Stimulated activated effector memory CD8-positive, alpha-beta T cell treated with anti-CD3 and anti-CD28 coated beads, Interleukin-12 subunit alpha, Interleukin-12 subunit beta, amount 100 ng/mL, for 72 hours (primary cell): ENCODE data around the gene ZNF511.

ENCODE experiments used
- ATAC-seq: fragments of 150-1000 bp; cut with Tn5 transposase; 2 replicates; pipeline ENCODE4 v1.10.0; 2021
- DNase-seq, 2 donors: peaks; one replicate each; pipeline ENCODE4 v3.0.0; 2021 to 2022; ENCODE audit warnings: low spot score in 2 of 2
- H3K27ac Mint-ChIP-seq: one replicate; pipeline ENCODE4 v1.8.0; 2022; ENCODE audit warnings: mild to moderate bottlenecking, mixed read lengths
- H3K36me3 Mint-ChIP-seq: one replicate; pipeline ENCODE4 v1.8.0; 2022; ENCODE audit warnings: mild to moderate bottlenecking, mixed read lengths
- H3K4me1 Mint-ChIP-seq: one replicate; pipeline ENCODE4 v1.8.0; 2022; ENCODE audit warnings: mixed read lengths
- H3K4me3 Mint-ChIP-seq: one replicate; pipeline ENCODE4 v1.8.0; 2022; ENCODE audit warnings: mild to moderate bottlenecking, mixed read lengths
- H3K9me3 Mint-ChIP-seq: one replicate; pipeline ENCODE4 v1.8.0; 2022; ENCODE audit warnings: mixed read lengths

Gene ZNF511

DNA sequence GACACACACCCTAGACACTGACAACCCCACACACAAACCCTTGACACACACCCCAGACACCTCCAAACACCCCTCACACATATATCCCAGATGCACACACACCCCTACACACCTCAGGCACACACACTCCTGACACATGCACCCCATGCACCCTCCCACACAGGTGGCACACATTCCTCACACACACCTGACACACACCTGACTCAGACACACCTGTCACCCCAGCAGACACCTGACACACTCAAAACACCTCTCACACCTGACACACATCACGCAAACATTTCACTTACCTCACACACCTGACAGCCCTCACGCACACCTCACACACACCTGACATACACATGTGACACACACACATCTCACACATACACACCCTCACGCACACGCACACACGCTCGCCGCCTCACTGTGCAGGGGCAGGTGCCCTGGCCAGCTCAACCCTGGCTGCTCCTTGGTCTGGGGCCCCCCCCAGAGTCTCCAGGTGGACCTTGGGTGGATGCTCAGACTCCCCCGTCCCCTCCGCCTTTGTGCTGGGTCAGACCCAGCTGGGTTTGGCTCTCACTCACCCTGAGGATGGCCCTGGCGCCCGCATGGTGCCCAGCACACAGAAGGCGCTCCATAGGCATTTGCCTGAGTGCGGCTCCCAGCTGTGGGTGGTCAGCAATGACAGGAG lies 31.1 kb downstream of the ZNF511 start:
- Mint-ChIP-seq H3K4me1 (peaks cover 2% of the 10 kb centered on the region), H3K27ac (no peak overlapping the region), H3K9me3 (no peaks in the 10 kb centered on the region), H3K4me3 (no peak overlapping the region), H3K36me3 (no peaks in the 10 kb centered on the region)
- ATAC-seq: no peak
- DNase-seq: no peak

DNA sequence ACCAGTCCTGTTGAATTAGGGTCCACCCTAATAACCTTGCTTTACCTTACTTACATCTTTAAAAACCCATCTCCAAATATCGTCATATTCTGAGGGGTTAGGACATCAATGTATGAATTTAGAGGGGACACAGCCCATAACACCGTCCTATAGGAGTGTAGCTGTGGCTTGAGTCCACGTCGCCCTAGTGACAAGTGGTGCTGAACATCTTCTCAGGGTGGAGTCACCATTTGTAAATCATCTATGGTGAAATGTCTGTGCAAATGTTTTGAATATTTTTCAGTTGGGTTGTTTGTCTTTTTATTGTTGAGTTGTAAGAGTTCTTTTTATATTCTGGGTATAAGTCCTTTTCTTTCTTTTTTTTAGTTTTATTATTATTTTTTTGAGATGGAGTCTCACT lies 33.3 kb downstream of the ZNF511 start:
- no peak for DNase-seq
- ATAC-seq: no peak
- Mint-ChIP-seq H3K36me3 (no peaks in the 10 kb centered on the region), H3K4me1 (no peaks in the 10 kb centered on the region), H3K27ac (no peak overlapping the region), H3K9me3 (no peaks in the 10 kb centered on the region), H3K4me3 (no peak overlapping the region)

DNA sequence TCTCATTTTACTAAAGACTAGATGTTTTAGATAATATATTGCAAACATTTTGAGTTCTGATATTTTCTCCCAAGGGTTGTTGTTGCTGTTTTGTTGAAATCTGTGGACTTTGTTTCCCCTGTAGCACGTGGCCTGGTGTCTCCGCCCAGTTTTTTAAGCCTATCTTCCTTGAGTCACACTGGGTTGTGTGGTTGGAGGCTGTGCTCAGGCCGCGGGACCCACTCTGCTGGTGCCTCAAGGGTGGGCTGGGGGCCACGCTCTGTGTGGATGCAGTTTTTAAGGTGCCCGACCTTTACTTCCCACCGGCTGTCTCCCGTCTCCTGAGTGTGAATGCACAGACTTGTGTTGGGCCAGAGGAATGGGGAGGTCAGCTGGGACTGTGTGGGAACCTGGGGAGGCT lies 34.2 kb downstream of the ZNF511 start:
- H3K9me3 Mint-ChIP-seq: no peaks in the 10 kb centered on the region
- H3K27ac Mint-ChIP-seq: no peak overlapping the region
- DNase-seq (no peak), ATAC-seq (no peak)
- H3K4me1 Mint-ChIP-seq: no peaks in the 10 kb centered on the region
- H3K36me3 Mint-ChIP-seq: no peaks in the 10 kb centered on the region
- no peak overlapping the region for H3K4me3 Mint-ChIP-seq

DNA sequence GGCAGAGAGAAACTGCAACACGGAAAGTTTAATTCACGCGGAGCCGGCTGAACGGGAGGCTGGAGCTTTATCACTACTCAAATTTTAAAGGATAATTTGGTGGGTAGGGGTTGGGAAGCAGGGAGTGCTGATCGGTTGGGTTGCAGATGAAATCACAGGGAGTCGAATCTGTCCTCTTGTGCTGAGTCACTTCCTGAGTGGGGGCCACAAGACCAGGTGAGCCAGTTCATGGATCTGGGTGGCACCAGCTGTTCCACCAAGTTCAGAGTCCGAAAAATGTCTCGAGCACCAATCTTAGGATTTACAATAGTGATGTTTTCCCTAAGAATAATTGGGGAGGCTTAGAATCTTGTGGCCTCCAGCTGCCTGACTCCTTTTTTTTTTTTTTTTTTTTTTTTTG lies 34.8 kb downstream of the ZNF511 start:
- H3K4me3 Mint-ChIP-seq: no peak overlapping the region
- H3K4me1 Mint-ChIP-seq: no peaks in the 10 kb centered on the region
- no peak overlapping the region for H3K27ac Mint-ChIP-seq
- no peaks in the 10 kb centered on the region for H3K9me3 Mint-ChIP-seq
- no peaks in the 10 kb centered on the region for H3K36me3 Mint-ChIP-seq
- ATAC-seq (no peak), DNase-seq (no peak)

DNA sequence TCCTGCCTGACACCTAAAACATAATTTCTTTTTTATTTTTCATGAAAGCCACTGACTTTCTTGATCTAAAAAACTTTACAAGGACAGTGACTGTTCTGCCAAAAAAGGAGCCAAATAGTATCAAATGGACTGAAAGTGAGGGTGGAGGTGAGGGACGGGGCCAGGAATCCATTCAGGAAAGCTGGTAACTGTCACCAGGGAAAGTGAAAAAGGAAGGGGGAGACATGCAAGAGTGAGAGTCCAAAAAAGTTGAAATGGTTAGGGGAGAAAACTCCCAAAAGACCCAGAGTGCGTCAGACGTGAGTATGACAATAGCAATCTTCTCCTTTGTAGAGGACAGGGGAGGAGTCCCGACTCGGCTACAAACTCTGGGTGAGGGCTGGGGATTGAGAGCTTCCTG lies 35.5 kb downstream of the ZNF511 start:
- no peak overlapping the region for H3K27ac Mint-ChIP-seq
- ATAC-seq: no peak
- no peak overlapping the region for H3K4me3 Mint-ChIP-seq
- no peak for DNase-seq
- H3K9me3 Mint-ChIP-seq: no peaks in the 10 kb centered on the region
- H3K4me1 Mint-ChIP-seq: peaks cover 6% of the 10 kb centered on the region
- H3K36me3 Mint-ChIP-seq: peaks cover 3% of the 10 kb centered on the region

DNA sequence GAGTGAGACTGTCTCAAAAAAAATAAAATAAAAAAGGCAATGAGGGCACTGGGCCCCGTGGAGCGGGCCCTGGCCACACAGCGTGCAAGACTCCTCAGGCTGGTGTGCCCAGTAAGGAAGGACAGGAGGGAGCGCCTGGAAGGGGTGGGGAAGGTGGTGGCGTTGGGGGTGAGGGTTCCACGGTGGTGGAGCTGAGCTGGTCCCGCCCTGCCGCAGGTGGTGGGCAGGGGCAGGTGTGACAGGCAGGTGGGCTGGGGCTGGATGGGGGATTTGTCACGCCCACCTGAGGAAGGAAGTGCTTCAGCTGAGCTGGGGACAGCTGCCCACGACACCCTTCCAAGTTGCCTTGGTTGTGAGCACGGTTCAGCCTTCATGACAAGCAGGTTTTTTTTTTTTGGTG lies 37.7 kb downstream of the ZNF511 start:
- Mint-ChIP-seq H3K36me3 (peaks cover 7% of the 10 kb centered on the region), H3K27ac (no peak overlapping the region), H3K4me1 (peaks cover 9% of the 10 kb centered on the region), H3K4me3 (no peak overlapping the region), H3K9me3 (no peaks in the 10 kb centered on the region)
- no peak for ATAC-seq
- no peak for DNase-seq

DNA sequence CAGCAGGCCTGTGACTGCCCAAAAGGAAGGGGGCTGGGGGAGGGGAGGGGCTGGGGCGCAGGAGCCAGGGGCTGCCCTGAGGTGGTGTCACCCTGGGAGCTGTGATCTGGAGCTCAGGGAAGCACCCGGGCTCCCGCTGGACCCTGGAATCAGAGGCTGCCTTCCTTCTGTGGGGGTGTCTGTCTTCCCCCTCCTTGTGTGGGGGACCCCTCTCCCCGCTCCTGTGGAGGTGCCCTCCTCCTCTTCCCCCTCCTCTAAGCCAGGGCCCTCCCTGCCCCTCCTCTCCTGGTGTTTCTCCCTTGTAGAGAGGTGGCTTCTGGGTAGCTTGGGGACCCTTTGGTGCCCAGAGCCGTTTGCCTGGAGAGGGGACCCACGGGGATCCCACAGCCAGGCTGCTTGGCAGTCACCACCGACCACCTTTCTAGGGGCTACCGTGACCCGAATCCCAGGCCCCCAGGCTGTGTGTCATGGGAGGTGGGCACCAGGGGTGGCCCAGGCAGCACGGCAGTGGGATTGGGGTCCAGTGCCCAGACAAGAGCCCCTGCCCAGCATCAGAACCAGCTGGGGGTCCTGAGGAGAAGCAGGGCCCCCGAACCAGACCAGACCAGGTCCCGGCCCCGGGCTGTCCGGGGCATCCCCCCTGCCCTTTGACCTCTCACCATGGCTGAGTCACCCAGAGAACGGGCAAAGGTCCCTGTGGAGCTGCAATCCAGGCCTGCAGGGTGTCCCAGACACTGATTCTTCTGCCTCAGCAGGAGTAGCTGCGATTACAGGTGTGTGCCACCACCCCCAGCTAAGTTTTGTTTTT lies 39.2 kb downstream of the ZNF511 start:
- peaks cover 9% of the 10 kb centered on the region for H3K4me1 Mint-ChIP-seq
- no peak for DNase-seq
- H3K27ac Mint-ChIP-seq: no peak overlapping the region
- peaks cover 7% of the 10 kb centered on the region for H3K36me3 Mint-ChIP-seq
- no peaks in the 10 kb centered on the region for H3K9me3 Mint-ChIP-seq
- no peak for ATAC-seq
- H3K4me3 Mint-ChIP-seq: no peak overlapping the region

DNA sequence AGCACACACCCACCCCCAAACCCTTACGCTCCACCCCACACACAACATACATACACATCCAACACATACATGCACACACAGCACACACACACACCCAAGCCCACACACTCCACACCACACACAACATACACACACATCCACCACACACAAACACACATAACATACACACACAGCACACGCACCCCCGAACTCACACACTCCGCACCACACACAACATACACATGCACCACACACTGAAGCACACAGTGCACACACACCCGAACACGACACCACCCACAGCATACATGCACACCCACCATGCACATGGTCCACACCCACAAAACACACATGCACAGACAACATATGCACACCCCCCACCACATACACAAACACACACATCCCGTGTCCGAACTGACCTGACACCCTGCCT lies 40.5 kb downstream of the ZNF511 start:
- Mint-ChIP-seq H3K4me3 (no peak overlapping the region), H3K27ac (no peak overlapping the region)

DNA sequence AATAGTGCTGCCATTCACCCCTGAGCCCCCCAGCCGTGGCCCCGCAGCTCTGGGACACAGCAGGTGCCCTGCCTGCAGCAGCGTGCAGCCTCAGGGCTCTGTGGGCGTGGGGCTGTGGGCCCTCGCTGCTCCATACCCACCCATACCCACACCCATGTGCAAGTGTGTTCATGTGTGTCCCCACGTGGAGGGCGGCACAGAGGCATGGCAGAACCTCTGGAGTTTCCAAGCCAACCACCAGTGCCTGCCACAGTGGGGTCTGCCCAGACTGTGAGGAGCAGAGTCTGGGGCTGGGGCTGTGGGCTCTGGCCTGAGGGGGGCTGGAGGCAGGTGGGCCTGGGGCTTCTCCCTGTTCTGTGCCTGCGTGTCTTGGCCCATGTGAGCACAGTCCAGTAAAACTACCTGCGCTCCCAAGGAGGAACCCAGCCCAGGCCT lies 40.9 kb downstream of the ZNF511 start:
- H3K9me3 Mint-ChIP-seq: no peaks in the 10 kb centered on the region
- no peak for ATAC-seq
- H3K36me3 Mint-ChIP-seq: peaks cover 7% of the 10 kb centered on the region
- H3K4me3 Mint-ChIP-seq: no peak overlapping the region
- H3K27ac Mint-ChIP-seq: no peak overlapping the region
- DNase-seq: no peak
- peaks cover 9% of the 10 kb centered on the region for H3K4me1 Mint-ChIP-seq

More for the DNA sequence above, 40.5 kb downstream of the ZNF511 start:
- ATAC-seq (no peak), DNase-seq (no peak)
- Mint-ChIP-seq H3K9me3 (no peaks in the 10 kb centered on the region), H3K4me1 (peaks cover 9% of the 10 kb centered on the region), H3K36me3 (peaks cover 7% of the 10 kb centered on the region)

DNA sequence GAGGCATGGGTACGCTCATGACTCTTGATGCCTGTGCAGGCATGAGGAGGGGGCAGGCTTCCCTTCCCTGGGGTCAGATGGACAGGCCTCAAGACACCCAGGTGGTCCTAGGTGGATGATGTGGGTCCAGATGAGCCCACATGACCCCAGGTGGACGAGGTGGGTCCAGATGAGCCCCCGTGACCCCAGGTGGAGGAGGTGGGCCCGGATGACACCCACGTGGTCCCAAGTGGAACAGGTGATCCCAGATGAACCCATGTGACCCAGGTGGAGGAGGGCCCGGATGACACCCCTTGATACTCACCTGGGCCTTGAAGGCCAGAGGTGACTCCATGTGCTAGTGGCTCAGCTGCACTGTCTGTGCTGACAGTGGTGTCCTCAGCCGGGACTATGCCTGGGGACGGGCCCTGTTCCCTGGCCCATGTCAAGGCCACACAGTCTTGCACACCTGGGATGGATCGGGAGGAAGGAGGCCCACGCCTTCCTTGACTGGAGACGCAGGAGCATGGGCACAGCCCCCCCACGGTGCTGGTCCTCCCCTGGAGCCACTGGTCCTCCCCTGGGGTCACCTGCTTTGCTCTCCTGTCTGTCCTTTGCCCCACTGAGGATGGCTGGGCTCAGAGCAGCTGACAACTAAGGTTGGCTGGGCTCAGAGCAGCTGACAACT lies 41.7 kb downstream of the ZNF511 start:
- ATAC-seq (no peak), DNase-seq (no peak)
- Mint-ChIP-seq H3K27ac (no peak overlapping the region), H3K9me3 (no peaks in the 10 kb centered on the region), H3K36me3 (peaks cover 7% of the 10 kb centered on the region), H3K4me3 (no peak overlapping the region), H3K4me1 (peaks cover 9% of the 10 kb centered on the region)

DNA sequence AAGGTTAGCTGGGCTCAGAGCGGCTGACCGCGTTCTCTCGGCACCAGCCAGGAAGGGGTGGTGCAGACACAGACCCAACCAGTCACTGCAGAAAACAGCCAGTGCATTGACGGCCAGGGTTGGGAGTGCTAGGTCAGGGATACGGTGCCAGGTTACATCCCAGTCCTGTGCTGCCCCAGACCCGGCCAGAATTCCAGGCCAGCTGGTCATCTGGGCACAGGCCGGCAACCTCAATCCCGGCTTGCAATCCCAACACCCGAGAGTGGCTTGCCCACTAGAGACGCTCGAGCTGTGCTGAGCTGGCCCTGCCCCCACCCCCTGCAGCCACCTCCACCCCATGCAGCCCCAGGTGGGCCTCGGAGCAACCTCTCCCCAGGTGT lies 42.2 kb downstream of the ZNF511 start:
- Mint-ChIP-seq H3K4me3 (no peak overlapping the region), H3K27ac (no peak overlapping the region), H3K4me1 (peaks cover 11% of the 10 kb centered on the region), H3K9me3 (no peaks in the 10 kb centered on the region), H3K36me3 (peaks cover 7% of the 10 kb centered on the region)
- no peak for ATAC-seq
- DNase-seq: no peak

DNA sequence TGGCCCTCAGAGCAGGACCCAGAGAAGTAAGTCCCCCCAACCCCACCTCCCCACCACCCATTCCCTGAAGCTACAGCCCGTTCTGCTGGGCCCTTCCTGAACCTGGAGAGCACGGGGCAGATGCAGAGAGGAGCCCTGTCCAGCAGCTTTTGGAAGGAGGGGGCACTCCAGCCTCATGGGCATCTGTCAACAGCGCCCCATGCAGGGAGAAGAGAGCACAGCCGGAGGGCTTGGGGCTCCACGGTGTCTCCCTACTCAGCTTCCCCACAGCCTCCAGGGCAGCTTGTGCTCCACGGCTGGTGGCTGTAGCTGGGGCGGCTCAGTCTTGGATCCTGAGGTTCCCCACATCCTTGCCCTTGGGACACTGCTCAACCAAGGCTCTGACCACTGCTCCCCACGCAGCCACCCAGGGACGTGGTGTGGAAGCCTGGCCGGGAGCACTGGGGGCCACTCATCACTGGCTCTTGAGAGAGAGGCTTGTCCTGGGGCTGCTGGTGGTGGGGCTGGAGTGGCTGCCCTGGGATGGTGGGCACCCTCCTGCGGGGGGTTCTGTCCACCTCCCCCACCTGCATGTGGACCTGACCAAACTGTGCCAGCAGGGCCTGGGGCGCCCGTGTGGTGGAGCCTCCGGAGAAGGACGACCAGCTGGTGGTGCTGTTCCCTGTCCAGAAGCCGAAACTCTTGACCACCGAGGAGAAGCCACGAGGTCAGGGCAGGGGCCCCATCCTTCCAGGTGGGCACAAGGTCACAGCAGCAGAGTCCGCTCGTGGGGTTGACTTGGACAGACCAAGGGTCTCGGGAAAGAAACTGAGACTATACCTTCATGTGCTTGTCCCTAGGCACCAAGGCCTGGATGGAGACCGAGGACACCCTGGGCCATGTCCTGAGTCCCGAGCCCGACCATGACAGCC lies 42.9 kb downstream of the ZNF511 start:
- DNase-seq (no peak), ATAC-seq (no peak)
- Mint-ChIP-seq H3K9me3 (no peaks in the 10 kb centered on the region), H3K27ac (no peak overlapping the region), H3K36me3 (peaks cover 7% of the 10 kb centered on the region), H3K4me3 (no peak overlapping the region), H3K4me1 (peaks cover 15% of the 10 kb centered on the region)

DNA sequence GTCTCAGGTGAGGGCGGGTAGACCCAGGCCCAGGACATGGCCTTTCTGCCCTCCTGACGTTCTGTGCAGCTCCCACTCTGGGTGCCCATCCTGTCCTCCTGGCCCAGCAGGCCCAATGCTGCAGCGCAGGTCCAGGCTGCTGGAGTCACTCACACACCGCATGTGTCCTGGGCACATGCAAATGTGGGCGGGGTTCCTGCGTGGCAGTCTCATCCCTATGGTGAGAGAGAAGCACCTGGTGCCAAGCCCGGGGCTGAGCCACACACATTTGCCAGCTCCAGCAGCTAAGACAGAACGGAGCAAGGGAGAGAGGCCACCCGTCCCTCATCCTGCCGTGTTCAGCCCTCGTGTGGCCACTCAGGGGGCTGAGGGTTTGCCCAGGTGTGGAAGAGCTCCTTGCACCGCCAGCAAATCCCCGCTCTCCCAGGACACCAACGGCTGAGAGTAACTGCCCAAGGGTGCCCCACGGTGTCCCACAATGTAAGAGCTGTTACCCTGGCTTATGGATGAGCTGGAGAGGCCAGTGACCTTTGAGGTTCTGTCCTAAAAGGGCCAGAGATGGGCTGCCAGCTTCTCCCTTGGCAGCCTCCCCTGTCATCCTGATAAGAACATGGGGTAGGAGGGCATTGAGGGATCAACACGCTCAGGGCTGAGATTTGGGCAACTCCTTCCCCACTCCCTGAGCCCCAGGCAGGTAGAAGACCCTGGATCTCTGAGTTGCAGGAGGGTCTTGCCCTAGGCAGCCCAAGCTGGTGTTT lies 44.7 kb downstream of the ZNF511 start:
- H3K27ac Mint-ChIP-seq: no peak overlapping the region
- H3K4me1 Mint-ChIP-seq: peaks cover 15% of the 10 kb centered on the region
- no peak overlapping the region for H3K4me3 Mint-ChIP-seq
- no peak for ATAC-seq
- DNase-seq: no peak
- no peaks in the 10 kb centered on the region for H3K9me3 Mint-ChIP-seq
- peaks cover 7% of the 10 kb centered on the region for H3K36me3 Mint-ChIP-seq

DNA sequence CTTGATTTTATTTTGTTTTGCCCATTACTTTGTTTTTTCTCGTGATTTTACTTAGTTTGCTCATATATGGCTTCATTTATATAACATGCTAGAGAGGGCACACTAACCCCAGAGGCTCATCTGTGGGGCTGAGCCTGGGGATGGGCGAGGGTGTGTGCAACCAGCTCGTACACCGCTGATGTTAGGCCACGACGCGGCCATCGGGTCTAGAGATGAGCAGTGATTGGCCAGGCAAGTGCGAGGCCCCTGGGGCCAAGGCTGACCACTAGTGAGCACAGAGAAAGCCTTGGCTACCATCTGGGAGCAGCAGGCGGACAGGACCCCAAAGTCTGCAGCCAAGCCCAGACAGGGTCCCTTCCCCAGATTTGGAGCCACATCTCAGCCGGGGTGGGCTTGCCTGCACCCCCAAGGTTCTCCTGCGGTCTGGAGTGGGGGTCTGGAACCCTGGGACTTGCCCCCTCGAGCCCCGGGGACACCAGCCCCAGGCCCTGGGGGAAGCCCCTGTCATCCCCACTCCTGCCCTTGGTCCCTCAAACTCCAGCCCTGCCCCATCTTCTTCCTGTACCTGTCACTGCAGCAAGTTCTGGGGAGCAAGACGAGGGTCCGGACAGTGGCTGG lies 45.4 kb downstream of the ZNF511 start:
- Mint-ChIP-seq H3K4me3 (no peak overlapping the region), H3K4me1 (peaks cover 10% of the 10 kb centered on the region), H3K9me3 (no peaks in the 10 kb centered on the region), H3K27ac (no peak overlapping the region), H3K36me3 (peaks cover 5% of the 10 kb centered on the region)
- no peak for ATAC-seq
- no peak for DNase-seq
